ENCODE data around the gene UBE2E2.

The UBE2E2 gene

GRCh38 chr3:23283625-23284024, 80.5 kb downstream of the UBE2E2 start:
- no peak for DNase-seq

- no peak for DNase-seq
Observed at GRCh38 chr3:23288286-23288685, 85.2 kb downstream of the UBE2E2 start.

DNA sequence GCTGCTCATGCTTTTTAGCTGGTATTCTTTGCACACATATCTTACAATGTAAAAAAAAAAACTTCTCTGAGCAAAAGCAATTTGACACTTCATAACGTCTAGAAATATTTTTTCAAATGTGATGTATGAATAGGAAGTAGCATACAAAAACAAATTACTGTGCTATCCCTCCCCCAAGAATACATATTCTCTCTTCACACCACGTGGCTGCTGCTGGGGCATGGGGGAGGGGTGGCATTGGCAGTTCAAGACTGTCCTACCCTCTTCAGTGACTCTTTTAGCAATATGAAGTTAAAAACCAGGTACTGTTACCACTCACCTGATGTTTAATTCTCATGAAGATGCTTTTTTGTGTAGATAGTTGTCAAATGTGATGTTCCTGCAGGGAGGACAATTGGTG, 85.6 kb downstream of the UBE2E2 start:
- no peak for DNase-seq

DNA sequence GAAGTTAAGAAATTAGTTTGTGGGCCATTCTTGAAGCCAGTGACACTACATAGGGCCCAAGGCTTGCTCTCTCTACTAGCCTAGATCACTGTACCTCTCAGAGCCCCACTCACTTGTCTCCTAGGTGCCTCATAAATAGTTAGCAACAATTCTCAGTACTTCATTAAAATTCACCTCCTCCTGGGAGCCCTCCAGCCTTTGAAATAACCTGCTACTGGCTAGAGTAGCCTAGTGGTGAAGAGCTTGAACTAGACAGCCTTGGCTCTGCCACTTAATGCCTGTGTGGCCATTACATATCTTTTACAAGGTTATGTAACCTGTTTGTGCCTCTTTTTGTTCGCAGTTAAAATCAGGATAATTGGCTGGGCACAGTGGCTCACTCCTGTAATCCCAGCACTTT, 89.3 kb downstream of the UBE2E2 start:
- no peak for DNase-seq

DNA sequence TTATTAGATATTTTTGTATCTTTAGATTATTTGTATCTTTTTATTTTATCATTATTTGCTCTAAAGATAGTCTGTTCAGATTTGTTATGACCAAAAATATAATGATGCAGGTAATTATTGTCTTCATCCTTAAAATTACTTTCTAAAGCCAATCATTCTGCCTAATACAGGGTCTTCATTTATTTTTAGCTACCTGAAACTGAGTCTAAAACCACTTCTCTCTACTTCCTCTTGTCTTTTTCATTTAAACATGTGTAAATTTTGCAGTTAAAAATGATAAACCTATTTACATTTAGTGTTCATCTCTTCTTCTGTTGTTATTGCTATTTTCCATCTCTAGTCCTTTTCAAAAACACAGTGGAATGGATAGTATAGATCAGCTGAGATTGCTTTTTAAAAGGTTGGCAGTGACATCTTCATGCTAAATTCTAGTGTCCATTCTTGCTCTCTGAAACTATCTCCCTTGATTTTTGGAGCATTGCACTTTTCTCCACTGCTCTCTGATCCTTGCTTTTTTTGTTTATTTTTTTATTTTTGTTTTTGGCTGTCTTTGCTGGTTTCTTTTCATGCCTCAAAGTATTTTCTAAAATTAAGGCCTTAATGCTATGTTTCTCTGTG, 91.8 kb downstream of the UBE2E2 start:
- DNase-seq: no peak

DNA sequence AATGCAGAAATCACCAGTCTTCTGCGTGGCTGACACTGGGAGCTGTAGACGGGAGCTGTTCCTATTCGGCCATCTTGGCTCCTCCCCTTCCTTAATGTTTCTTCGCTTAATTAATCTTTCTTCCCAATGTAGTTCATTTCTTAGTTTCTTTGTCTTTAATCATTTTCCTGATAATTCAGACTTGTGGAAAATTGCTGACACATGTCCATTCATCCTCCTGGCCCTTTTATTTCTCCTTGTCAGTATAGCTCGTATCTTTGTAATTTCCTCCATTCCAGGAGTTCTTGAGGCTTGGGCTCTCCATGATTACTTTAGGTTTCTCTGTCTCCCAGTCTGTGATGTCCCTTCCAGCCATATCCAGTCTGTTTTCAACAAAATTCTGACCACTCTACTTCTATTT, 98.7 kb downstream of the UBE2E2 start:
- DNase-seq: no peak

DNA sequence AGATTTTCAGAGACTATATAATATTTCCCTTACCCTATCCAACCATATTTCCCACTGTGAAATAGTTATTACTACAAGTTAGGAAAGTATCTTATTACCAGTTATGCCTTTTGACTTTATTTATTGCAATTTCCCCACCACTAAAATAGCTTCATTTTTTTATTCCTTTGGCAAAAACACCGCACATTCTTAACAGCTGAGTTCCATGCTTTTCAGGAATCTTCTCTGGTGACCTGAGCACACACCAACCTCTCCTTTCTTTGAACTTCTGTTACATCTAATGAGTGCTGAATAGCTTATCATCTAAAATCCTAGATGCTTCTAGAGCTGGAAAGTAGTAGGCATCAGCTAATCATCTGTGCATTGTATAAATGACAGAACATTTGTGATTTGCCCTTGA, 99.1 kb downstream of the UBE2E2 start:
- DNase-seq: no peak

GRCh38 chr3:23303601-23304217, 100.6 kb downstream of the UBE2E2 start:
- no peak for DNase-seq

- DNase-seq: no peak
Observed at GRCh38 chr3:23304424-23304823, 101.3 kb downstream of the UBE2E2 start.

DNA sequence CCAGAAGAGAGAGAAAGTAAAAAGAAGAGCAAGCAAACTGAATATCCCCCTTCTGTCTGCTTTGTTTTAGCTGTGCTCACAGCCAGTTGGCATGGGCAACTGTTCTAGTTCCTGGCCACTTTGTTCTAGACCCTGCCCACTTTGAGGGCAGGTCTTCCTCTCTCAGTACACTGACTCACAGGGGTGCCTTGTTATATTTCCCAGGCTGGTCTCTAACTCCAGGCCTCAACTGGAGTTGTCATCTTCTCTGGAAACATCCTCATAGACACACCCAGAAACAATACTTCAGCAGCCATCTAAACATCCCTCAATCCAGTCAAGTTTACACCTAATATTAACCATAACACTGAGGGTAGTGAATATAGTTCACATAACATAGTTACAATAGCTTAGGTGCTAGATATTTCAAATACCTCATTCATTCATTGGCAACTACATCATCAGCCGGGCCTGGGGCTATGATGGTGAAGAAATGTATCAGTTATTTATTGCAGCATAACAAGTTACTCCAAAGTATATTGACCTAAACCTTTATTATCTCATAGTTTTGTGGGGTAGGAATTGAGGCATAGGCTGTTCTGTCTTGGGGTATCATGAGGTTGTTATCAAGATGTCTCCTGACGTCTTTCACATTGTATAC, 106.0 kb downstream of the UBE2E2 start:
- no peak for DNase-seq

- DNase-seq: no peak
Observed at GRCh38 chr3:23312866-23313265, 109.7 kb downstream of the UBE2E2 start.

GRCh38 chr3:23314981-23315762, 112.0 kb downstream of the UBE2E2 start:
- no peak for DNase-seq

DNA sequence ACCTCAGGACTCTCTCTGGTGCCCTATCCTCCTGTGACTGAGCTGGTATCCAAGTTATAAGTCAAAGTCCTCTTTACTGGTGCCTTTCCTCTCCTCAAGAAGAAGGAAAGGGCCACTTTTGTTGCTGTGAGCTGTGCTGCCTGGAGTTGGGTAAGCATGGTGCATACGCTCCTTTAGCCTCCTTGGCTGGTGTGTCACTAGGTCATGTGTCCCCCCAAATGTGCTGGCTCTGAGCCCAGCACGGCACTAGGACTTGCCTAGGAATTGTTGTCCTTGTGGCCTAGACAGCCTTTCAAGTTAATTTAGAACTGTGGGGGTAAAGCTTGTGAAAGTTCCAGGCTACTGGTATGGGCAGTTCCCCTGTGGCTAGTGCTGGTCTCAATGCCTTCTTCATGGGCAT, 113.8 kb downstream of the UBE2E2 start:
- DNase-seq: no peak

DNA sequence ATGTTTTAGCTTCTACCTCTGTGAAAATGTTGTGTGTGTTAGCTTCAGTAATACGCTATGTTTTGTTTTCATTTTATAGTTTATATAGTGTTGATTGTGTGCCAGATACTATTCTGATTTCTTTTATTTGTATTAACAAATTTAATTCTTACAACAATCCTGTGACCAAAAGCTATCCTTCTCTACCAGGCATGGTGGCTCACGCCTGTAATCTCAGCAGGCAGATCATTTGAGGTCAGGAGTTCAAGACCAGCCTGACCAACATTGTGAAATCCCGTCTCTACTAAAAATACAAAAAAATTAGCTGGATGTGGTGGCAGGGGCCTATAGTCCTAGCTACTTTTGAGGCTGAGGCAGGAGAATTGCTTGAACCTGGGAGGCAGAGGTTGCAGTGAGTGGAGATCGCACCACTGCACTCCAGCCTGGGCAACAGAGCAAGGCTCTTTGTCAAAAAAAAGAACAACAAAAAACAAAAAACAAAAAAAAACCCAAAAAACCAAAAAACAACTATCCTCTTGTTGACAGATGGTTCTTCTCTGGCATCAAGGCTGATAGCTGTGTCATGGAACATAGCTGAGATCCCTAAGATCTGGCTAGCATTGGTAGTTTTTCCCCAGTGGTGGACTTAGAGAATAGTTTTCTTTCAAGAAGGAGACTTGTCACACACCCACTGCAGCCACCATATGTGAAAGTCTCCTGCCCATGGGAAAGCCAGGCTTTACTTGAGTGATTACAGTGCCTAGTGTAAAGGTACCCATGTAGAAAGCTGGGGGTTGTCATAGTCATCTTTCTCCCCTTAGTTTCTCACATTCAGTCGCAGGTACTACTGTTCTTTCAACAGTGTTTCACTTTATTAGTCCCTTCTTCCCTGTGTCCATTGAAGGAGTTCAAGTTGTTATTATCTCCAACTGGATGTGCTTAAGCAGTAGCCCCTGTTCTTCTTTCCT, 116.5 kb downstream of the UBE2E2 start:
- DNase-seq: no peak

DNA sequence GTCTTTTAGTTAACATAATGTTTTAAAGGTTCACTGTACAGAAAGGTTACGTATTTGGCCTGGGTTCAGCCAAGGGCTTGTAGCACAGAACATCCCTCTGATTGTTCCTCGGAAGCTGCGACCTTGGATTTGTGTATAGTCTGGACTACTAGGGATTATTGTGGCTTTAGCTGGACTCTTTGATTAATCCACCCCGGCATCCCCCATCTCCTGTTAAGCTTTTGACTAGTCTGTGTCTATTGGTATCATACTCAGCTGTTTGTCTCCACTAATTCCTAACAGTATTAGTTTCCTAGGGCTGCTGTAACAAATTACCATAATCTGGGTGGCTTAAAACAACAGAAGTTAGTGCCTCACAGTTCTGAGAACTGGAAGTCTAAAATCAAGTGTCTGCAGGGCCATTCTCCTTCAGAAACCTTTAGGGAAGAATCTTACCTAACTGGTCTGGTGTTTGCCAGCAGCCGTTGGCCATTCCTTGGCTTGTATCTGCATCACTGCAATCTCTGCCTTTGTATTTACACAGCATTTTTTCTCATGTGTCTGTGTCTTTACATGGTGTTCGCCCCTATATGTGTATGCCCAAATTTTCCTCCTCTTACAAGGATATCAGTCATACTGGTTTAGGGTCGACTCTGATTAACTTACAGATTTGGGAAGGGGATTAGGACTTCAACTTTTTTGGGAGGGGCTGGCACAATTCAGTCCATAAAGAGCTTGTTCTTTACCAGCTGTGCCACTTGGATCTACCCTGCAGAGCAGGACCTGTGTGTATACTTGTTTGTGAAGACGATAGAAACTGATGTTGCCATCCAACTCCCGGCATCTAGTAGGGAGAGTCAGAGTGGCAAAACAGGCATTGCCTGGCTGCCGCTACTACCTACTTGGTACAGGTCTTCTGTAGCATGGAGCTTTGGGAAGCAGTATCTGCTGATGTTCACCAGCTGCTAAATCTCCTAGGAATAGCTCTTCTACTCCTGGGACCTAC, 117.8 kb downstream of the UBE2E2 start:
- no peak for DNase-seq

DNA sequence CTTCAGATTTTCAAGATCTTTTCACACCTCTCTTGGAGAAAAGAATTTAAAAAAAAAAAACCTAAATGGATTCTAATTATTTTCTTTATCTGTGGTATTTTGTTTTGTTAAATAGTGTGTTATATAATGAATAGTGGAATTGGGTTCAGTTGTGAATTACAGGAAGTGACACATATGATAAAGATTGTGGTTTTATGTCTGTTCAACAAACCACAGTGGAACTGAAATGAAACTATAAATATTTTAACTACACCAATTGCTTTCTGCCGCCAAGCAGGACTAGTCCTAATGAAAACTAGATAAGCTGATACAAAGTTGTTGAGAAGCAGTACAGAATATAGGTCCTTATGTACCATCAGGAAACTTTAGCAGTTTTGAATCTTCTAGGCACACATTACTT, 121.6 kb downstream of the UBE2E2 start:
- no peak for DNase-seq

GRCh38 chr3:23325466-23326065, 122.4 kb downstream of the UBE2E2 start:
- no peak for DNase-seq

DNA sequence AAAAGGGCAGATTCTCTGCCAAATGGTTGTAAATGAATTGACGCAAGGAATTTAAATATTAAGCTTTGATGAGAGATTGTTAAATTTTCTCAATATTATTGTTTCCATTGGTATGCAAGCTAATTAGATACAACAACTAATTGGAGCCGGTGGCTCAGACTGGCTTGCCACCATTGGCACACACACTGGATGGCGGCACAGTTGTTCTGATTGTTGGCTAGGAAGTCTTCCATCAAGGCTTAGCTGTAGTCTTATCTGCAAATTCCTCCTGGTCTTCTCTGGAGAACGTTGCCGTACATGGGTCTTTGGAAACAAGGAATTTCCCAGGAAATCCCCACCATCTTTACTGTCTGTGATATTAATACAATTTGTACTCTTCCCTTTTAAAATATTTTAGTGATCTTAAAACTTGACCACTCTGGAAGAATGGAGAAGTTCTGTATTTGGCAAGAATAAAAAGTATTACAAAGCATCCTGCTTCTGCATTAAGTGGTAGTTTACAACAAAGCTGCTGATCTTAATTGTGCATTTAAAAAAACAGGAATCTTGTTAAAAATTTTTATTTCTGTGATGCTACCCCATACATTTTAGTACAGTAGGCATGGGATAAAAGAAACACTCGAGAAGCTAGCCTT, 126.5 kb downstream of the UBE2E2 start:
- no peak for DNase-seq

DNA sequence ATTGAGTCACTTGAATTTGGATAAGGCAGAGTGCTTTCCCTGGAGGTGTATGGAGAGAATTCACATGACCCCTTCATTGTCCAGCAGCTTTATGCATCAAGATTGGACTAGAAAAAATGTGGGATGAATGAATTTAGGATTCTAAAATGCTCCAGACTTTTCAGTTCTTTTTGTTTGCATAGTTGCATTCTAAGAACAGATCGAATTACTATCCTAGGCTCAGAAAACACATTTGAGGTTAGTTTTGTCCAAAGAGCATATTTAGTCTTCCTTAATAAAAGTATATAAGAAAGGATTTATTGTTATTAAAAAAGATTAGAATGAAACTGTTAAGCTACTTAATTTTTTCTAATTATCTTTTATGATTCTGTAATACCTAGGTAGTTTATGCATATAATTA, 127.4 kb downstream of the UBE2E2 start:
- DNase-seq: no peak
